Measurements from ENCODE around the gene B3GLCT.
A peak's percentile ranks its signal among the peaks of the same experiment; 100 is the strongest.

Gene B3GLCT

DNA sequence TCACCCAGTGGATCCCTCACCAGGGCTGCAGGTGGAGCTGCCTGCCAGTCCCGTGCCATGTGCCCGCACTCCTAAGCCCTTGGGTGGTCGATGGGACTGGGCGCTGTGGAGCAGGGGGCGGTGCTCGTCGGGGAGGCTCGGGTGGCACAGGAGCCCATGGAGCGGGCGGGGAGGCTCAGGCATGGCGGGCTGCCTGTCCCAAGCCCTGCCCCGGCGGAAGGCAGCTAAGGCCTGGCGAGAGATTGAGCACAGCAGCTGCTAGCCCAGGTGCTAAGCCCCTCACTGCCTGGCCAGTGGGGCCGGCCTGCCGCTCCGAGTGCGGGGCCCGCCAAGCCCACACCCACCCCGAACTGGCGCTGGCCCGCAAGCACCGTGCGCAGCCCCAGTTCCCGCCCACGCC is 16.8 kb upstream of the B3GLCT start:
- WGBS, 2 experiments = 94 to 95% methylated on average over 26 of the region's 26 CpGs
- no peaks in the 10 kb centered on the region for H3K9me3 ChIP-seq (ENCODE audit: control insufficient read depth, low read length)
- H3K4me1 ChIP-seq (ENCODE audit: control insufficient read depth, insufficient read depth, low read length) = peaks cover 7% of the 10 kb centered on the region
- H3K4me3 ChIP-seq (ENCODE audit: insufficient read depth, low read depth, low read length) = no peak overlapping the region
- H3K27me3 ChIP-seq (ENCODE audit: control insufficient read depth, insufficient read depth, low read length, poor library complexity, severe bottlenecking) = no peaks in the 10 kb centered on the region
- H3K36me3 ChIP-seq (ENCODE audit: control insufficient read depth, insufficient read depth, low read length) = no peaks in the 10 kb centered on the region
- H3K27ac ChIP-seq (ENCODE audit: insufficient read depth, low read depth, low read length, poor library complexity, severe bottlenecking) = no peak overlapping the region

DNA sequence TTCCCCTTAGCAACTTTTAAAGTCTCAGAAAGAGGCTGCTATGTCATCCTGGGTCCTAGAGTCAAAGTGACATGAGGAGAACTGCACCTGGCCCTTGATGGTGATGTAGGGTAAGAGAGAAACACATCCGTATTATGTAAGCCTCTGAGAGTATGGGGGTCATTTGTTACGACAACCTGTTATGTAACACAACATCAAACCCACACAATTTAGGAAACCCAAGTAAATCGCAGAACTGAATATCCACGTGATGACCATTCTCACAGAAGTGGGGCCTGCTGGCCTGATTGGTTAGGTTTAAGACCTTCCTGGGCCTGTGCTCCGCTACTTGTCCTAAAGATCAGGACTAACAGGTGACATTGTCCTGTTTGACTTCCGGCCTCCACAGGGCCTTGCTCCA is 15.3 kb upstream of the B3GLCT start:
- Histone ChIP-seq H3K27ac (ENCODE audit: insufficient read depth, low read depth, low read length, poor library complexity, severe bottlenecking) (peak overlapping the region; percentile 55), H3K4me1 (ENCODE audit: control insufficient read depth, insufficient read depth, low read length) (peaks cover 7% of the 10 kb centered on the region), H3K36me3 (ENCODE audit: control insufficient read depth, insufficient read depth, low read length) (no peaks in the 10 kb centered on the region), H3K4me3 (ENCODE audit: insufficient read depth, low read depth, low read length) (no peak overlapping the region), H3K9me3 (ENCODE audit: control insufficient read depth, low read length) (no peaks in the 10 kb centered on the region), H3K27me3 (ENCODE audit: control insufficient read depth, insufficient read depth, low read length, poor library complexity, severe bottlenecking) (no peaks in the 10 kb centered on the region)
- WGBS, 2 experiments = 93 to 96% methylated on average over 6 of the region's 6 CpGs

- peak overlapping the region; percentile 55 for H3K27ac ChIP-seq (ENCODE audit: insufficient read depth, low read depth, low read length, poor library complexity, severe bottlenecking)
- H3K27me3 ChIP-seq (ENCODE audit: control insufficient read depth, insufficient read depth, low read length, poor library complexity, severe bottlenecking) = no peaks in the 10 kb centered on the region
- H3K36me3 ChIP-seq (ENCODE audit: control insufficient read depth, insufficient read depth, low read length) = no peaks in the 10 kb centered on the region
- H3K4me3 ChIP-seq (ENCODE audit: insufficient read depth, low read depth, low read length) = no peak overlapping the region
- peaks cover 7% of the 10 kb centered on the region for H3K4me1 ChIP-seq (ENCODE audit: control insufficient read depth, insufficient read depth, low read length)
- no peaks in the 10 kb centered on the region for H3K9me3 ChIP-seq (ENCODE audit: control insufficient read depth, low read length)
- 74 to 88% methylated on average over 5 to 7 of the region's 7 CpGs for WGBS, 2 experiments
These were observed 14.7 kb upstream of the B3GLCT start for GRCh38 chr13:31184981-31185645.

DNA sequence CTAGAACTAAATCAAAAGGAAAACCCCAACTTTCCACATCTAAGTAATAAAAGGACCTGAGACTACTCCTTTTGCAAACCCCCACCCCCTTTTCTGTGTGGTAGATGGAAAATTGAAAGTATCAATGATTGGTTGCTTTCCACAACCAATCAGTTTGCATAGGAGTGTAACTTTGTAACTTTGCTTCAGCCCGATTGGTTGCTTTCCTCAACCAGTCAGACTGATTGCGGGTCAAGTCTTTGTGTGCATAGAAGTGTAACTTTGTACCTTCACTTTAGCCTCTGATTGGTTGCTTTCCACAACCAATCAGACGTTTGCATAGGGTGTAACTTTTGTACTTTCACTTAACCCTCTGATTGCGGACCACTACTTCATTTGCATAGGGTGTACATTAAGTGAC is 8.0 kb upstream of the B3GLCT start:
- WGBS, 2 experiments = 91 to 95% methylated on average over 4 of the region's 4 CpGs
- Histone ChIP-seq H3K27ac (ENCODE audit: insufficient read depth, low read depth, low read length, poor library complexity, severe bottlenecking) (no peak overlapping the region), H3K27me3 (ENCODE audit: control insufficient read depth, insufficient read depth, low read length, poor library complexity, severe bottlenecking) (no peaks in the 10 kb centered on the region), H3K4me1 (ENCODE audit: control insufficient read depth, insufficient read depth, low read length) (no peaks in the 10 kb centered on the region), H3K9me3 (ENCODE audit: control insufficient read depth, low read length) (no peaks in the 10 kb centered on the region), H3K36me3 (ENCODE audit: control insufficient read depth, insufficient read depth, low read length) (no peaks in the 10 kb centered on the region), H3K4me3 (ENCODE audit: insufficient read depth, low read depth, low read length) (no peak overlapping the region)

GRCh38 chr13:31192306-31192705 is 7.5 kb upstream of the B3GLCT start:
- 96% methylated on average over 6 of the region's 6 CpGs for WGBS, 2 experiments
- Histone ChIP-seq H3K27ac (ENCODE audit: insufficient read depth, low read depth, low read length, poor library complexity, severe bottlenecking) (no peak overlapping the region), H3K4me3 (ENCODE audit: insufficient read depth, low read depth, low read length) (no peak overlapping the region), H3K36me3 (ENCODE audit: control insufficient read depth, insufficient read depth, low read length) (no peaks in the 10 kb centered on the region), H3K9me3 (ENCODE audit: control insufficient read depth, low read length) (no peaks in the 10 kb centered on the region), H3K4me1 (ENCODE audit: control insufficient read depth, insufficient read depth, low read length) (no peaks in the 10 kb centered on the region), H3K27me3 (ENCODE audit: control insufficient read depth, insufficient read depth, low read length, poor library complexity, severe bottlenecking) (no peaks in the 10 kb centered on the region)

DNA sequence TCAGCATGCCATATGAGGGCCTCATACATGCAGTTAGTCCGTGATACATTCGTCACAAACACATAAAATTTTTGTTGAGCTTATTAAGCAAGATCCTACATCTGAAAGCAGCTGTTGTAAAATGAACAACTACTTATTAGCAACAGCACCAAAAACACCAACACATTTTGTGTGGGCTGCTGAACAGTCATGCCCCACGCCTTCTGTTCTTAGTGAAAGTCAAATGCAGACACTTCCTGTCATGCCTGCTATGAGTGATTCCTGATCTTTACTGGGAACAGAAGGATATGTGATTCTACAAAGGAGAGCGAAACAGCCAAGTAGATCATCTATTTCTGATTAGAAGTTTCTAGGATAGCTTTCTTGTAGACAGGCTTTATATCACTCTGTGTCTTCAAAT is 4.2 kb upstream of the B3GLCT start:
- no peak overlapping the region for H3K27ac ChIP-seq (ENCODE audit: insufficient read depth, low read depth, low read length, poor library complexity, severe bottlenecking)
- no peak overlapping the region for H3K4me3 ChIP-seq (ENCODE audit: insufficient read depth, low read depth, low read length)
- WGBS, 2 experiments = 91 to 95% methylated on average over 4 of the region's 4 CpGs
- H3K36me3 ChIP-seq (ENCODE audit: control insufficient read depth, insufficient read depth, low read length) = no peaks in the 10 kb centered on the region
- H3K27me3 ChIP-seq (ENCODE audit: control insufficient read depth, insufficient read depth, low read length, poor library complexity, severe bottlenecking) = peaks cover under 1% of the 10 kb centered on the region
- no peaks in the 10 kb centered on the region for H3K9me3 ChIP-seq (ENCODE audit: control insufficient read depth, low read length)
- H3K4me1 ChIP-seq (ENCODE audit: control insufficient read depth, insufficient read depth, low read length) = no peaks in the 10 kb centered on the region

- 78 to 83% methylated on average over 6 of the region's 6 CpGs for WGBS, 2 experiments
- no peak overlapping the region for H3K4me3 ChIP-seq (ENCODE audit: insufficient read depth, low read depth, low read length)
- H3K4me1 ChIP-seq (ENCODE audit: control insufficient read depth, insufficient read depth, low read length) = no peaks in the 10 kb centered on the region
- H3K27ac ChIP-seq (ENCODE audit: insufficient read depth, low read depth, low read length, poor library complexity, severe bottlenecking) = no peak overlapping the region
- H3K36me3 ChIP-seq (ENCODE audit: control insufficient read depth, insufficient read depth, low read length) = no peaks in the 10 kb centered on the region
- H3K9me3 ChIP-seq (ENCODE audit: control insufficient read depth, low read length) = no peaks in the 10 kb centered on the region
- peaks cover 10% of the 10 kb centered on the region for H3K27me3 ChIP-seq (ENCODE audit: control insufficient read depth, insufficient read depth, low read length, poor library complexity, severe bottlenecking)
These were observed 2.8 kb upstream of the B3GLCT start for GRCh38 chr13:31196992-31197391.

DNA sequence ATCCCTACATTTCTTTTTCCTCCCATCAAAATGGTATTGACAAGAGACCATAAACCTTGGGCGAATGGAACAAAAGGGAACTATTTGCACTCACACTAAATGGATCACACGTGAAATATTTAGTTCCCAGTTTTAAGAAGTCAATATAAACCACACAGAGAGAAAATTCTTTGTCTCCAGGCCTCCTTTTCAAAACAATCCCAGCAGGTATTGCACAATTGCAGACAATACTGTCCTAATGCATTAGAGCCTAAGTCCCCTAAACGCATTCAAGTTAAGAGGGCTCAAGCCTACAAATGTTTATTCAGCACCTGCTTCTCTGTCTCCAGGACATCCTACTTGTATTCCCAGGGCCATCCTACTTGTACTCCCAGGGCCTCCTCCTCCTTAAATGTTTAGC is 1.3 kb upstream of the B3GLCT start:
- H3K4me1 ChIP-seq (ENCODE audit: control insufficient read depth, insufficient read depth, low read length) = no peaks in the 10 kb centered on the region
- peaks cover 10% of the 10 kb centered on the region for H3K27me3 ChIP-seq (ENCODE audit: control insufficient read depth, insufficient read depth, low read length, poor library complexity, severe bottlenecking)
- no peaks in the 10 kb centered on the region for H3K9me3 ChIP-seq (ENCODE audit: control insufficient read depth, low read length)
- H3K4me3 ChIP-seq (ENCODE audit: insufficient read depth, low read depth, low read length) = no peak overlapping the region
- 90 to 95% methylated on average over 3 of the region's 3 CpGs for WGBS, 2 experiments
- H3K36me3 ChIP-seq (ENCODE audit: control insufficient read depth, insufficient read depth, low read length) = no peaks in the 10 kb centered on the region
- H3K27ac ChIP-seq (ENCODE audit: insufficient read depth, low read depth, low read length, poor library complexity, severe bottlenecking) = no peak overlapping the region

DNA sequence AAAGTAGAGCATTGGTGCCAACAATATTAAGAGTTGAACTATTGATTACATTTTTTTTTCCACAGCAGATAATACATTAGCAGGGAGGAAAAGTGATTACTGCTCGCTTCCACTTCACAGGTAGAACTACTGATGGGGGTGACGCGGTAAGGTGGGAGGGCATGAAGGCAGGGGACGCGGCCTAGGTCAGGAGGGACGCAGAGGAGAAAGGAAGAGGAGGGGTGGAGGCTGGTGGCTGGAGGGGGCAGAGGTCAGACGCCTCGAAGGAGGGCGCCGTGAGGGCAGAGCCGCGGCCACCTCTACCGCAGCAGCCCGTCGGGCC is 287 bp upstream of the B3GLCT start:
- Histone ChIP-seq H3K4me3 (ENCODE audit: insufficient read depth, low read depth, low read length) (peak overlapping the region; percentile 61), H3K36me3 (ENCODE audit: control insufficient read depth, insufficient read depth, low read length) (no peaks in the 10 kb centered on the region), H3K4me1 (ENCODE audit: control insufficient read depth, insufficient read depth, low read length) (no peaks in the 10 kb centered on the region), H3K9me3 (ENCODE audit: control insufficient read depth, low read length) (no peaks in the 10 kb centered on the region), H3K27me3 (ENCODE audit: control insufficient read depth, insufficient read depth, low read length, poor library complexity, severe bottlenecking) (peaks cover 10% of the 10 kb centered on the region), H3K27ac (ENCODE audit: insufficient read depth, low read depth, low read length, poor library complexity, severe bottlenecking) (peak overlapping the region; percentile 83)
- WGBS, 2 experiments = 13% methylated on average over 15 of the region's 15 CpGs

DNA sequence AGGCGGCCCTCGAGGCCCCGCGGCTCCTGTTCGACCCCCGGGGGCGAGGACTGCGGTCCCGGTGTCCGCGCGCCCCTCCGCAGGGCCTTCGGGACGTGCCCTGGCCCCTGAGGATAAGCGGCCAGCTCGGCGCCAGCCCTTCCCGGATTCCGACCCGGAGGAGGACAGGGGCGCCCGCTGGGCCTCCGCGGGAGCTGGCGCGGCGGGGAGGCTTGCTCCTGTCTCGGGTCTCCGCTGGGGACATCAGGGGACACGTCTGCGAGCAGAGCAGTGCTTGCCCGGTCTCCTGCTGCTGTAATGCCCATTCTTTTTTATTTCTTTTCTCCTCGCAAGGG is 829 bp downstream of the B3GLCT start:
- no peak overlapping the region for H3K27ac ChIP-seq (ENCODE audit: insufficient read depth, low read depth, low read length, poor library complexity, severe bottlenecking)
- WGBS, 2 experiments = 0% methylated on average over 33 of the region's 34 CpGs
- H3K4me1 ChIP-seq (ENCODE audit: control insufficient read depth, insufficient read depth, low read length) = no peaks in the 10 kb centered on the region
- H3K36me3 ChIP-seq (ENCODE audit: control insufficient read depth, insufficient read depth, low read length) = no peaks in the 10 kb centered on the region
- peaks cover 10% of the 10 kb centered on the region for H3K27me3 ChIP-seq (ENCODE audit: control insufficient read depth, insufficient read depth, low read length, poor library complexity, severe bottlenecking)
- no peaks in the 10 kb centered on the region for H3K9me3 ChIP-seq (ENCODE audit: control insufficient read depth, low read length)
- peak overlapping the region; percentile 61 for H3K4me3 ChIP-seq (ENCODE audit: insufficient read depth, low read depth, low read length)

All from ectodermal cell (in vitro differentiated cells).